CD8-positive, alpha-beta memory T cell (primary cell): Measurements from ENCODE around the gene THEM5. TPM values are rescaled to one million over a fixed set of nuclear protein-coding genes. Genes with fewer than 3 reads are reported as not detected.
"Not testable (repeated sequence)": the region's sequence is repeated elsewhere in the genome, so short reads cannot be mapped to it uniquely, and the experiment has no call there.

Source experiments
- CTCF ChIA-PET: fragments of 350-600 bp; sonication (Branson Sonifier 250); formaldehyde crosslinking; loops from one replicate; lab custom pipeline; 2021; ENCODE audit warnings: antibody characterized with exemption; lab: Charles Lee
- POLR2A ChIA-PET: fragments of 350-600 bp; sonication (Branson Sonifier 250); formaldehyde crosslinking; loops from one replicate; lab custom pipeline; 2021; ENCODE audit warnings: antibody characterized with exemption; lab: Charles Lee
- DNase-seq, 5 donors: peaks; one replicate each; pipeline versions ENCODE4 v3.0.0 to v3.0.0-alpha.2; 2020 to 2022; ENCODE audit warnings: mixed read lengths in 1 of 5
- H3K27ac ChIP-seq: one replicate; pipeline ENCODE4 v1.7.0; 2013; ENCODE audit warnings: low read depth, mild to moderate bottlenecking, low read length, moderate library complexity
- H3K27me3 ChIP-seq: 2 replicates; pipeline ENCODE4 v1.7.0; 2013; ENCODE audit warnings: low read length, mild to moderate bottlenecking; ENCODE audit not compliant: insufficient read depth, poor library complexity, severe bottlenecking
- H3K36me3 ChIP-seq: 2 replicates; pipeline ENCODE4 v1.7.0; 2013; ENCODE audit warnings: mild to moderate bottlenecking, low read length, moderate library complexity; ENCODE audit not compliant: insufficient read depth
- H3K4me1 ChIP-seq: 2 replicates; pipeline ENCODE4 v1.7.0; 2013; ENCODE audit warnings: mild to moderate bottlenecking, low read length, moderate library complexity; ENCODE audit not compliant: insufficient read depth
- H3K4me3 ChIP-seq: 2 replicates; pipeline ENCODE4 v1.7.0; 2013; ENCODE audit warnings: mild to moderate bottlenecking, low read length
- H3K9me3 ChIP-seq: 2 replicates; pipeline ENCODE4 v1.7.0; 2013; ENCODE audit warnings: mild to moderate bottlenecking, low read length
- H3K27ac Mint-ChIP-seq, 8 donors: one replicate each; pipeline ENCODE4 v1.8.0; 2020 to 2021; ENCODE audit warnings: mixed read lengths in 8 of 8, mild to moderate bottlenecking in 6 of 8, inconsistent platforms in 3 of 8, moderate library complexity in 3 of 8
- H3K27me3 Mint-ChIP-seq, 2 donors: one replicate each; pipeline ENCODE4 v1.8.0; 2020 to 2021; ENCODE audit warnings: mixed read lengths in 2 of 2, mild to moderate bottlenecking in 1 of 2, moderate library complexity in 1 of 2
- H3K36me3 Mint-ChIP-seq, 3 donors: one replicate each; pipeline ENCODE4 v1.8.0; 2020 to 2021; ENCODE audit warnings: mixed read lengths in 3 of 3, inconsistent platforms in 1 of 3, mild to moderate bottlenecking in 1 of 3
- H3K4me1 Mint-ChIP-seq, 3 donors: one replicate each; pipeline ENCODE4 v1.8.0; 2020 to 2021; ENCODE audit warnings: mixed read lengths in 3 of 3, inconsistent platforms in 1 of 3, mild to moderate bottlenecking in 1 of 3
- H3K4me3 Mint-ChIP-seq, 7 donors: one replicate each; pipeline ENCODE4 v1.8.0; 2020 to 2021; ENCODE audit warnings: mixed read lengths in 7 of 7, mild to moderate bottlenecking in 6 of 7, moderate library complexity in 4 of 7, inconsistent platforms in 2 of 7
- H3K9me3 Mint-ChIP-seq, 5 donors: one replicate each; pipeline ENCODE4 v1.8.0; 2020 to 2022; ENCODE audit warnings: mixed read lengths in 5 of 5, mild to moderate bottlenecking in 3 of 5, moderate library complexity in 2 of 5, inconsistent platforms in 1 of 5
- polyA plus RNA-seq: library from polyadenylated mRNA; unstranded; fragments of 300-500 nt; fragmentation: Illumina TruSeq; gene quantifications from one replicate; pipeline ENCODE4 v1.2.3, GENCODE V29; 2021
- total RNA-seq, 2 experiments: library from RNA; stranded (reverse); gene quantifications; one replicate each; pipeline ENCODE4 v1.2.3, GENCODE V29; 2021

The THEM5 gene
- total and polyA plus RNA-seq, 3 experiments from 2014 or later: 0.38 TPM; not detected in 2

- CTCF ChIA-PET: interaction anchor here (1.3 to 1.6 kb wide), 2 partner anchors 11 to 119 kb away, joined by 4 to 6 read pairs; no protein-coding TSS in a partner anchor
- Histone ChIP-seq H3K4me3 (no peak overlapping the region), H3K9me3 (no peaks in the 10 kb centered on the region), H3K27me3 (no peaks in the 10 kb centered on the region), H3K27ac (no peak overlapping the region), H3K4me1 (no peaks in the 10 kb centered on the region), H3K36me3 (no peaks in the 10 kb centered on the region)
- DNase-seq: no peak
- H3K4me3 Mint-ChIP-seq: no peak overlapping the region
- POLR2A ChIA-PET: no interaction called here
- peaks cover 0 to 6% (median 0%) of the 10 kb centered on the region in 3 donors for H3K4me1 Mint-ChIP-seq
- peaks cover 0 to 41% (median 15%) of the 10 kb centered on the region in 3 donors for H3K36me3 Mint-ChIP-seq
- H3K27ac Mint-ChIP-seq: no peak overlapping the region
- no peaks in the 10 kb centered on the region for H3K27me3 Mint-ChIP-seq
- H3K9me3 Mint-ChIP-seq: no peaks in the 10 kb centered on the region
Measured at GRCh38 chr1:151882466-151882865, 29.0 kb upstream of the THEM5 start.

GRCh38 chr1:151881479-151881878 lies 28.0 kb upstream of the THEM5 start:
- Mint-ChIP-seq H3K9me3 (no peaks in the 10 kb centered on the region), H3K4me3 (no peak overlapping the region), H3K27ac (no peak overlapping the region), H3K27me3 (no peaks in the 10 kb centered on the region), H3K4me1 (peaks cover 0 to 6% (median 0%) of the 10 kb centered on the region in 3 donors), H3K36me3 (peaks cover 0 to 40% (median 15%) of the 10 kb centered on the region in 3 donors)
- ChIA-PET CTCF (interaction anchor here (1.3 to 1.6 kb wide), 3 partner anchors 10 to 120 kb away, joined by 4 to 6 read pairs (median 4); no protein-coding TSS in a partner anchor), POLR2A (no interaction called here)
- no peaks in the 10 kb centered on the region for H3K27me3 ChIP-seq
- no peak overlapping the region for H3K27ac ChIP-seq
- H3K4me3 ChIP-seq: no peak overlapping the region
- H3K36me3 ChIP-seq: no peaks in the 10 kb centered on the region
- H3K9me3 ChIP-seq: no peaks in the 10 kb centered on the region
- no peak for DNase-seq
- no peaks in the 10 kb centered on the region for H3K4me1 ChIP-seq

DNA sequence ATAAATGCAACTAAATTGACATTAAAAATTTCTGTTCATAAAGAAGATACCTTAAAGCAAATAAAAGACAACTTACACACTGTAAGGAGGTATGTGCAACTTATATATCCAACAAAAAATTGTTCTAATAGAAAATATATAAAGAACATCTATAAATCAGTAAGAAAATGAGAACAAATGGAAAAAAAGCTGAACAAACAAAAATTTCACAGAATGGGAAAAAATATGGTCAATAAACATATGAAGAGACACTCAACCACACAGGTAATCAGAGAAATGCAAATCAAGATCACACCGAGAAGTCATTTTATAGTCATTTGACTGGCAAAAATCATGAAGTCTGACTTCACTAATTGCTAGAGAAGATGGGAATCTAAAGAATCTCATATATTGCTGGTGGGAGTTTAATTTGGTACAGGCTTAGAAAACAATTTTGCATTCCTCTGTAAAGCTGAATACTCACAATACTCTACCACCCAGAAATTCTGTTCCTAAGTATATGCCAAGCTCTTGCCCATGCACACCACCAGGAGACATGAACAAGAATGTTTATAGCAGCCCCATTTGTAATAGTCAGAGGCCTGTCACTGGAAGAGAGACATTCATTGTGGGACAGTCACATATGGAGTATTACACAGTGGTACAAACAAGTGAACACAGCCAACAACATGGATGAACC lies 22.0 kb upstream of the THEM5 start:
- no peaks in the 10 kb centered on the region for H3K9me3 ChIP-seq
- H3K27ac ChIP-seq: no peak overlapping the region
- POLR2A ChIA-PET: interaction anchor here (0.6 to 1.2 kb wide), 3 partner anchors 12 to 82 kb away, joined by 3 to 4 read pairs (median 3); no protein-coding TSS in a partner anchor
- CTCF ChIA-PET: interaction anchor here (0.7 kb wide), 1 partner anchor 114 kb away, joined by 3 read pairs; no protein-coding TSS in a partner anchor
- H3K4me1 ChIP-seq: no peaks in the 10 kb centered on the region
- Mint-ChIP-seq H3K36me3 (peaks cover 0 to 49% (median 16%) of the 10 kb centered on the region in 3 donors), H3K27me3 (no peaks in the 10 kb centered on the region), H3K27ac (peak overlapping the region in 5 of 8 donors; percentile 23 to 91 (median 52)), H3K4me1 (peaks cover 7 to 23% (median 13%) of the 10 kb centered on the region in 3 donors), H3K9me3 (no peaks in the 10 kb centered on the region), H3K4me3 (no peak overlapping the region)
- H3K4me3 ChIP-seq: no peak overlapping the region
- no peak for DNase-seq
- peaks cover 3% of the 10 kb centered on the region for H3K36me3 ChIP-seq
- no peaks in the 10 kb centered on the region for H3K27me3 ChIP-seq

DNA sequence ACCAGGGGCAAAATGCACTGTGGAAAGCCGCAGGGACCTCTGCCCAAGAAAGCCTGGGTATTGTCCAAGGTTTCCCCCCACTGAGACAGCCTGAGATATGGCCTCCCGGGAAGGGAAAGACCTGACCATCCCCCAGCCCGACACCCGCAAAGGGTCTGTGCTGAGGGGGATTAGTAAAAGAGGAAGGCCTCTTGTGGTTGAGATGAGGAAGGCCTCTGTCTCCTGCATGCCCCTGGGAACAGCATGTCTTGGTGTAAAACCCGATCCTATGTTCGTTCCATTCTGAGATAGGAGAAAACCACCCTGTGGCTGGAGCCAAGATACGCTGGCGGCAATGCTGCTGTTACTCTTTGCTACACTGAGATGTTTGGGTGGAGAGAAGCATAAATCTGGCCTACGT lies 19.3 kb upstream of the THEM5 start:
- not testable (repeated sequence) for H3K4me3 ChIP-seq
- H3K27ac Mint-ChIP-seq: peak overlapping the region in 2 of 8 donors; percentile 21 to 64

GRCh38 chr1:151871284-151872030 lies 17.9 kb upstream of the THEM5 start:
- H3K4me1 Mint-ChIP-seq: peaks cover 8 to 18% (median 18%) of the 10 kb centered on the region in 3 donors

More for the DNA sequence above, 19.3 kb upstream of the THEM5 start:
- DNase-seq, H3K4me3 Mint-ChIP-seq, POLR2A ChIA-PET, H3K27me3 ChIP-seq, H3K9me3 Mint-ChIP-seq, H3K27me3 Mint-ChIP-seq, H3K36me3 ChIP-seq, H3K9me3 ChIP-seq, CTCF ChIA-PET, H3K27ac ChIP-seq, H3K4me1 ChIP-seq: not testable (repeated sequence)
- Mint-ChIP-seq H3K4me1 (peaks cover 8 to 18% (median 17%) of the 10 kb centered on the region in 3 donors), H3K36me3 (peaks cover 0 to 43% (median 6%) of the 10 kb centered on the region in 3 donors)

GRCh38 chr1:151868486-151868885 lies 15.0 kb upstream of the THEM5 start:
- Histone ChIP-seq H3K9me3 (no peaks in the 10 kb centered on the region), H3K27me3 (no peaks in the 10 kb centered on the region), H3K4me1 (no peaks in the 10 kb centered on the region), H3K36me3 (no peaks in the 10 kb centered on the region), H3K4me3 (no peak overlapping the region), H3K27ac (no peak overlapping the region)
- Mint-ChIP-seq H3K36me3 (peaks cover 0 to 11% (median 4%) of the 10 kb centered on the region in 3 donors), H3K9me3 (no peaks in the 10 kb centered on the region), H3K4me1 (peaks cover 0 to 4% (median 1%) of the 10 kb centered on the region in 3 donors), H3K27ac (no peak overlapping the region), H3K27me3 (peaks cover 2 to 8% of the 10 kb centered on the region in 2 donors), H3K4me3 (no peak overlapping the region)
- DNase-seq: no peak
- POLR2A ChIA-PET: no interaction called here
- CTCF ChIA-PET: no interaction called here

More at GRCh38 chr1:151871284-151872030, 17.9 kb upstream of the THEM5 start:
- H3K27ac ChIP-seq: no peak overlapping the region
- no peaks in the 10 kb centered on the region for H3K27me3 ChIP-seq
- H3K4me3 ChIP-seq: no peak overlapping the region
- H3K36me3 ChIP-seq: peaks cover 3% of the 10 kb centered on the region
- DNase-seq: no peak
- no peaks in the 10 kb centered on the region for H3K9me3 ChIP-seq
- Mint-ChIP-seq H3K36me3 (peaks cover 0 to 36% (median 6%) of the 10 kb centered on the region in 3 donors), H3K4me3 (no peak overlapping the region), H3K27ac (peak overlapping the region in 3 of 8 donors; percentile 16 to 48 (median 23)), H3K27me3 (peaks cover 0 to 3% of the 10 kb centered on the region in 2 donors), H3K9me3 (no peaks in the 10 kb centered on the region)
- ChIA-PET CTCF (interaction anchor here (0.9 to 1.9 kb wide), 2 partner anchors 10 to 130 kb away, joined by 3 to 4 read pairs; no protein-coding TSS in a partner anchor), POLR2A (no interaction called here)
- H3K4me1 ChIP-seq: no peaks in the 10 kb centered on the region

DNA sequence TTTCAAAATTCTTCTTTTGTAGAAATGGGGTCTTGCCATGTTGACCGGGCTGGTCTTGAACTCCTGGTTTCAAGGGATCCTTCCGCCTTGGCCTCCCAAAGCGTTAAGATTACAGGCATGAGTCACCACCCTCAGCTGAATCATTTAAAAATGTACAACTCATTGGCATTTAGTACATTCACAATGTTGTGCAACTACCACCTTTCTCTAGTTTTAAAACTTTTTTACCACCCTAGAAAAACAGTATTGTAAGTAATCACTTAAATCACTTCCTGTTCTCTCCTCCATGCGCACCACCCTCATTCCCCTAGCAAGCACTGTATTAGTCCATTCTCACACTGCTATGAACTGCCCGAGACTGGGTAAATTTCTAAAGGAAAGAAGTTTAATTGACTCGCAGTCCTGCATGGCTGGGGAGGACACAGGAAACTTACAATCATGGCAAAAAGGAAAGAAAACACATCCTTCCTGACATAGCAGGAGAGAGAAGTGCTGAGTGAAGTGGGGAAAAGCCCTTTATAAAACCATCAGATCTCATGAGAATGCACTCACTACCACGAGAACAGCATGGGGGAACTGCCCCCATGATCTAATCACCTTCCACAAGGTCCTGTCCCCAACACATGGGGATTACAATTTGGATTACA lies 14.4 kb upstream of the THEM5 start:
- no peaks in the 10 kb centered on the region for H3K4me1 ChIP-seq
- DNase-seq: no peak
- no peaks in the 10 kb centered on the region for H3K27me3 ChIP-seq
- H3K4me1 Mint-ChIP-seq: peaks cover 0 to 4% (median 1%) of the 10 kb centered on the region in 3 donors
- H3K36me3 Mint-ChIP-seq: peaks cover 0 to 5% (median 2%) of the 10 kb centered on the region in 3 donors
- ChIA-PET CTCF (no interaction called here), POLR2A (no interaction called here)
- H3K27ac ChIP-seq: no peak overlapping the region
- H3K27me3 Mint-ChIP-seq: peaks cover 2 to 8% of the 10 kb centered on the region in 2 donors
- H3K27ac Mint-ChIP-seq: peak overlapping the region in 1 of 8 donors; percentile 27
- no peaks in the 10 kb centered on the region for H3K36me3 ChIP-seq
- H3K4me3 ChIP-seq: no peak overlapping the region
- no peaks in the 10 kb centered on the region for H3K9me3 ChIP-seq
- no peak overlapping the region for H3K4me3 Mint-ChIP-seq
- H3K9me3 Mint-ChIP-seq: no peaks in the 10 kb centered on the region
